ENCODE data around the gene NR2C2. TPM values are rescaled to one million over a fixed set of nuclear protein-coding genes. Genes with fewer than 3 reads are reported as not detected.

Gene NR2C2
- total RNA-seq, 1 experiment from 2014 or later, result 38.5 TPM

DNA sequence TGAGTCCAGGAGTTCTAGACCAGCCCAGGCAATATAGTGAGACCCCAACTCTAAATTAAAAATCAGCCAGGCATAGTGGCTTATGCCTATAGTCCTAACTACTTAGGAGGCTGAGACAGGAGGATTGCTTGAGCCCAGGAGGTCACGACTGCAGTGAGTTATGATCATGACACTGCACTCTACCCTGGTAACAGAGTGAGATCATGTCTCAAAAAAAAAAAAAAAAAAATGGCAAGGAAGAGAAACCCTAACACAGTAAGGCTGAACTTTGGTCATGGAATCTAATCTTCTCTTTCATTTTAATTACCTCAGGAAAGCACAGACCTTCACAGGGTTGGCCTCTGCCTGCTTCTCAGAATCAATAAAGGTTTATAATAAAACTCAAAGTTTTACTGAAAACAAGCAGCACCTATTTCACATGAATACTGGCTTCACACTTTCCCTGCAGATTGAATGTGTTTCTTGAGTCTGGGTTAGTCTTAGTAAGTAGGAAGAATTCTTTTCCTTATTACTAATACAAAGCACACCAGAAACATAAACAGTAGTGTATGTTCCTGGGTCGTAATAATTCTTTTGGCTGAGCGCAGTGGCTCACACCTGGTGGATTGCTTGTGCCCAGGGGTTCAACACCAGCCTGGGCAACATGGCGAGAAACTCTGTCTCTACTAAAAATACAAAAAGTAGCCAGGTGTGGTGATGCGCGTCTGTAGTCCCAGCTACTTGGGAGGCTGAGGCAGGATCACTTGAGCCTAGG is 11.6 kb upstream of the NR2C2 start:
- no peak overlapping the region; a peak in 1 of 7 replicates for H3K27ac Mint-ChIP-seq
- H3K14ac ChIP-seq (ENCODE audit: insufficient read depth, low read length), result no peak overlapping the region
- no peak overlapping the region for H2BK20ac ChIP-seq (ENCODE audit: low read depth, low read length, poor library complexity, severe bottlenecking)
- no peaks in the 10 kb centered on the region for H3K4me1 ChIP-seq (ENCODE audit: insufficient read depth, low read length)
- no peak overlapping the region for H2AK5ac ChIP-seq (ENCODE audit: insufficient read length, low read length)
- no peak overlapping the region for H3K18ac ChIP-seq (ENCODE audit: insufficient read length, low read depth, low read length)
- H3K4me3 Mint-ChIP-seq, result no peak overlapping the region
- H3K4me1 Mint-ChIP-seq, result no peaks in the 10 kb centered on the region
- no peaks in the 10 kb centered on the region for H3K36me3 Mint-ChIP-seq (ENCODE audit: insufficient read depth in 1 of 3, low read depth in 3 of 3)
- no peaks in the 10 kb centered on the region for H3K79me1 ChIP-seq (ENCODE audit: insufficient read depth, low read depth, low read length, poor library complexity, severe bottlenecking)
- no peak overlapping the region for H3K9ac ChIP-seq (ENCODE audit: extremely low read depth, insufficient read length, low read length)
- no peaks in the 10 kb centered on the region for H3K23me2 ChIP-seq (ENCODE audit: insufficient read length, low read depth, low read length, poor library complexity, severe bottlenecking)
- H4K8ac ChIP-seq (replicated peaks; ENCODE audit: insufficient read length, low read depth, low read length), result no peak overlapping the region
- no peaks in the 10 kb centered on the region for H3K9me3 ChIP-seq (ENCODE audit: control insufficient read depth, low read depth, low read length)
- H3K27ac ChIP-seq (ENCODE audit: insufficient read length, low read depth, low read length), result no peak overlapping the region
- H3K56ac ChIP-seq (ENCODE audit: insufficient read length, low read depth, low read length), result no peak overlapping the region
- no peak overlapping the region for H4K5ac ChIP-seq (ENCODE audit: insufficient read length, low read depth, low read length)
- no peak overlapping the region for H4K91ac ChIP-seq (ENCODE audit: insufficient read length, low read depth, low read length)
- no peak for DNase-seq
- H3K27me3 Mint-ChIP-seq (ENCODE audit: low read depth), result no peaks in the 10 kb centered on the region; the same call in 1 of the 2 replicates
- H3K27me3 ChIP-seq (ENCODE audit: insufficient read depth, low read length), result no peaks in the 10 kb centered on the region
- H2BK12ac ChIP-seq (ENCODE audit: insufficient read length, low read depth, low read length), result no peak overlapping the region
- H3K9me3 Mint-ChIP-seq, result no peaks in the 10 kb centered on the region
- TF ChIP-seq, protein P1, sequence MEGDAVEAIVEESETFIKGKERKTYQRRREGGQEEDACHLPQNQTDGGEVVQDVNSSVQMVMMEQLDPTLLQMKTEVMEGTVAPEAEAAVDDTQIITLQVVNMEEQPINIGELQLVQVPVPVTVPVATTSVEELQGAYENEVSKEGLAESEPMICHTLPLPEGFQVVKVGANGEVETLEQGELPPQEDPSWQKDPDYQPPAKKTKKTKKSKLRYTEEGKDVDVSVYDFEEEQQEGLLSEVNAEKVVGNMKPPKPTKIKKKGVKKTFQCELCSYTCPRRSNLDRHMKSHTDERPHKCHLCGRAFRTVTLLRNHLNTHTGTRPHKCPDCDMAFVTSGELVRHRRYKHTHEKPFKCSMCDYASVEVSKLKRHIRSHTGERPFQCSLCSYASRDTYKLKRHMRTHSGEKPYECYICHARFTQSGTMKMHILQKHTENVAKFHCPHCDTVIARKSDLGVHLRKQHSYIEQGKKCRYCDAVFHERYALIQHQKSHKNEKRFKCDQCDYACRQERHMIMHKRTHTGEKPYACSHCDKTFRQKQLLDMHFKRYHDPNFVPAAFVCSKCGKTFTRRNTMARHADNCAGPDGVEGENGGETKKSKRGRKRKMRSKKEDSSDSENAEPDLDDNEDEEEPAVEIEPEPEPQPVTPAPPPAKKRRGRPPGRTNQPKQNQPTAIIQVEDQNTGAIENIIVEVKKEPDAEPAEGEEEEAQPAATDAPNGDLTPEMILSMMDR (conservative IDR thresholded peaks at IDR 0.05), result no peak
- H2BK120ac ChIP-seq (ENCODE audit: low read depth, low read length, poor library complexity, severe bottlenecking), result no peak overlapping the region
- H2BK15ac ChIP-seq (ENCODE audit: low read depth, low read length), result no peak overlapping the region
- WGBS (ENCODE audit: extremely low coverage, insufficient read length, low lambda C conversion rate), result no CpG with 5 or more reads among the region's 6 CpGs
- no peak overlapping the region for H3K4me2 ChIP-seq (ENCODE audit: insufficient read depth, insufficient read length, low read length)
- H2AFZ ChIP-seq (ENCODE audit: low read length), result no peak overlapping the region
- no peak overlapping the region for H3K23ac ChIP-seq (ENCODE audit: insufficient read length, low read depth, low read length)
- H2BK5ac ChIP-seq (ENCODE audit: insufficient read length, low read length), result no peak overlapping the region
- H3K4ac ChIP-seq (ENCODE audit: low read depth, low read length), result no peak overlapping the region
- no peaks in the 10 kb centered on the region for H3K79me2 ChIP-seq (ENCODE audit: insufficient read depth, low read length)
- no peaks in the 10 kb centered on the region for H4K20me1 ChIP-seq (ENCODE audit: control insufficient read depth, insufficient read depth, insufficient read length)
- no peak overlapping the region for H3T11ph ChIP-seq (ENCODE audit: low read length)

All from H9 (cell line).